22Rv1 (cell line): ENCODE results near the gene LAMP1.

ENCODE experiments used
- H3K27ac ChIP-seq: fragments of 450-650 bp; 2 replicates; pipeline ENCODE4 v1.5.1; 2017
- ZFX ChIP-seq: fragments of 450-650 bp; IDR thresholded peaks from 2 replicates; pipeline ENCODE4 v1.6.1; 2017; ENCODE audit warnings: antibody characterized with exemption, borderline replicate concordance
- TF ChIP-seq, protein P1 (sequence below): fragments of 450-650 bp; IDR thresholded peaks from 2 replicates; pipeline ENCODE4 v1.5.1; 2017; ENCODE audit warnings: mild to moderate bottlenecking

Gene LAMP1

GRCh38 chr13:113315992-113316391 is 19.0 kb downstream of the LAMP1 start:
- H3K27ac ChIP-seq = peak overlapping the region; percentile 48
- TF ChIP-seq, protein P1, sequence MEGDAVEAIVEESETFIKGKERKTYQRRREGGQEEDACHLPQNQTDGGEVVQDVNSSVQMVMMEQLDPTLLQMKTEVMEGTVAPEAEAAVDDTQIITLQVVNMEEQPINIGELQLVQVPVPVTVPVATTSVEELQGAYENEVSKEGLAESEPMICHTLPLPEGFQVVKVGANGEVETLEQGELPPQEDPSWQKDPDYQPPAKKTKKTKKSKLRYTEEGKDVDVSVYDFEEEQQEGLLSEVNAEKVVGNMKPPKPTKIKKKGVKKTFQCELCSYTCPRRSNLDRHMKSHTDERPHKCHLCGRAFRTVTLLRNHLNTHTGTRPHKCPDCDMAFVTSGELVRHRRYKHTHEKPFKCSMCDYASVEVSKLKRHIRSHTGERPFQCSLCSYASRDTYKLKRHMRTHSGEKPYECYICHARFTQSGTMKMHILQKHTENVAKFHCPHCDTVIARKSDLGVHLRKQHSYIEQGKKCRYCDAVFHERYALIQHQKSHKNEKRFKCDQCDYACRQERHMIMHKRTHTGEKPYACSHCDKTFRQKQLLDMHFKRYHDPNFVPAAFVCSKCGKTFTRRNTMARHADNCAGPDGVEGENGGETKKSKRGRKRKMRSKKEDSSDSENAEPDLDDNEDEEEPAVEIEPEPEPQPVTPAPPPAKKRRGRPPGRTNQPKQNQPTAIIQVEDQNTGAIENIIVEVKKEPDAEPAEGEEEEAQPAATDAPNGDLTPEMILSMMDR = no peak
- TF ChIP-seq ZFX = no peak

DNA sequence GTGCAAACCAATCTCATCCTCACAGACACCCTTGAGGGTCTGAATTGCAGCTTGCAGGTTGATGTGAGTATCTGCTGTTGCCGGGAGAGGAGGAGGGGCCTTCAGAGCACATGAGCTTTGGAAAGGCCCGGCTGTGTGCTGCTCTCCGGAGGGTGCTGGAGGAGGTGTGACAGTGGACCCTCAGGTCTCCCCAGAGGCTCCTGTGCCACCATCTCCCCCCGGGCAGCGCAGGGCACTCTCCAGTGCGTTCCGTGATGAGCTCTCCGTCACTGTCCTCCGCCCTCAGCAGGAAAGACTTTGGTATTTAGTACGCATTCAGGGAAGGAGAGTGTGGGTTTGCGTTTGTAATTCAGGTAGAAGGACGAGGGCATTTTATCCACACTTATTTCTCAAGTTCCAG is 20.0 kb downstream of the LAMP1 start:
- no peak overlapping the region for H3K27ac ChIP-seq

DNA sequence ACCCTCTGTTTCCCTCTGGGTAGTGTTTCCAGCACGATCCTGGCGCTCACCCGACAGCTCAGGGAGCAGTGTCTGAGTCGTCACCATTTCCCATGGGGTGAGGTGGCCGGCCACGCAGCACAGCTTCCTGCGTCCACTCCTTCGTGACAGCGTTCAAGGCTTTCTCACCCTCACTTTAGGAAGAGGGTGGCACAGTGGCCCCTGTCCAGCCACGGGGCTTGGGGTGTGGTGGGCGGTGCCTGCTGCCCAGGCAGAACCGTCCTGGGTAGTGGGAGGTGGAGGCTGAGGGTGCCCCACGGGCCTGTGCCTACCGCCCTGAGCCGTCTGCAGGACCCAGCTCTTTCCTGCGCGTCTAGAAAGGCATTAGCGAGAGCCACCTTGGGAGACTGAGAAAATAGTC is 21.9 kb downstream of the LAMP1 start:
- H3K27ac ChIP-seq = no peak overlapping the region
- TF ChIP-seq, protein P1 = no peak
- TF ChIP-seq ZFX = no peak

More for the DNA sequence above, 20.0 kb downstream of the LAMP1 start:
- TF ChIP-seq, protein P1 = no peak
- TF ChIP-seq ZFX = no peak

DNA sequence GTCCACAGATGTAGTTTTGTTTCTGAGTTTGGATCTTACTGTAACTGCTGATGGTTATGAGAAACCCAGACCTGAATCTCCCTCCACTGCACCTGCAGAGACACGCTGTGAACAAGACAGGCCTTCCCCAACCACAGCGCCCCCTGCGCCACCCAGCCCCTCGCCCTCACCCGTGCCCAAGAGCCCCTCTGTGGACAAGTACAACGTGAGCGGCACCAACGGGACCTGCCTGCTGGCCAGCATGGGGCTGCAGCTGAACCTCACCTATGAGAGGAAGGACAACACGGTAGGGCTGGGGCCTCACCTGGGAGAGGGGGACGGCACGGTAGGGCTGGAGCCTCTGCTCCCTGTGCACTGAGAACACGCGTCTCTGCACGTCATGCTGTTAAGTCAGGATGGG is 22.3 kb downstream of the LAMP1 start:
- TF ChIP-seq, protein P1 = no peak
- TF ChIP-seq ZFX = no peak
- H3K27ac ChIP-seq = no peak overlapping the region

GRCh38 chr13:113320226-113320875 is 23.3 kb downstream of the LAMP1 start:
- H3K27ac ChIP-seq = no peak overlapping the region
- TF ChIP-seq, protein P1 = no peak
- no peak for TF ChIP-seq ZFX

DNA sequence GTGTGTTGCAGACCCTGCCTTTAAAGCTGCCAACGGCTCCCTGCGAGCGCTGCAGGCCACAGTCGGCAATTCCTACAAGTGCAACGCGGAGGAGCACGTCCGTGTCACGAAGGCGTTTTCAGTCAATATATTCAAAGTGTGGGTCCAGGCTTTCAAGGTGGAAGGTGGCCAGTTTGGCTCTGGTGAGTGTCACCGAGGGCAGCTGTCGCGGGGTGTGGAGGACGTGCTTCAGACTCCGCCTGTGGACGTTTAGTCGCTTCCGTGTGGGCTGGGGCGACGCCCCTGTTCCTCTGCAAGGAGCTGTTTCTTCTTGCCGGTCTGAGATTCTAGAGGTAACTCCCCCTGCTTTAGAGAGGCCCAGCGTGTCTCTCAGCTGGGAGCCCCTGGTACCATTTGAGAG is 24.5 kb downstream of the LAMP1 start:
- H3K27ac ChIP-seq = no peak overlapping the region
- TF ChIP-seq, protein P1 = no peak
- no peak for TF ChIP-seq ZFX

DNA sequence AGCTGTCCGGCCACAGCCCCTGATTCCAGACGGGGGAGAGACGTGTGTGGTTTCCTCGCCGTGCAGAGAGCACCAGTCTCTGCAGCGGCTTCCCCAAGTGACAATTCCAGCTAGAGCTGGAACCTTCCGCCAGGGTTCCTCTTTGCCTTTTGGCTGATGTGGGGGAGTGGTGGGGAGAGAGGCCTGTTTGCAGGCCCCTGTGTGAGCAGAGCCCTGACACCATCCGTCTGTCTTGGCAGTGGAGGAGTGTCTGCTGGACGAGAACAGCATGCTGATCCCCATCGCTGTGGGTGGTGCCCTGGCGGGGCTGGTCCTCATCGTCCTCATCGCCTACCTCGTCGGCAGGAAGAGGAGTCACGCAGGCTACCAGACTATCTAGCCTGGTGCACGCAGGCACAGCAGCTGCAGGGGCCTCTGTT is 25.0 kb downstream of the LAMP1 start:
- TF ChIP-seq, protein P1 = no peak
- TF ChIP-seq ZFX = no peak
- no peak overlapping the region for H3K27ac ChIP-seq
